Lung (tissue), 12 donors: ENCODE measurements around the gene ADGRG2. TPM values are rescaled to one million over a fixed set of nuclear protein-coding genes. Genes with fewer than 3 reads are reported as not detected.

Experiments
- ATAC-seq: fragments of 200-7000 bp; cut with Tn5 transposase; one replicate; pipeline ENCODE4 v1.9.1; 2020; ENCODE audit warnings: moderate number of reproducible peaks; ENCODE audit not compliant: insufficient read depth, low FRiP score
- DNase-seq, 3 donors: peaks; one replicate each; pipeline ENCODE4 v3.0.0-alpha.2; 2013 to 2017
- H3K27ac ChIP-seq, 2 donors: one replicate each; pipeline ENCODE4 v1.5.1; 2013; ENCODE audit warnings: mild to moderate bottlenecking in 2 of 2, moderate library complexity in 2 of 2, control low read depth in 1 of 2, inconsistent platforms in 1 of 2, low read depth in 1 of 2, low read length in 1 of 2
- H3K27me3 ChIP-seq, 3 donors: one replicate each; pipeline ENCODE4 v1.5.1; 2013; ENCODE audit warnings: low read length in 2 of 3; ENCODE audit not compliant: control insufficient read depth in 3 of 3, insufficient read depth in 3 of 3
- H3K36me3 ChIP-seq, 4 donors: one replicate each; pipeline ENCODE4 v1.5.1; 2013; ENCODE audit warnings: low read length in 4 of 4, mild to moderate bottlenecking in 1 of 4, moderate library complexity in 1 of 4; ENCODE audit not compliant: control insufficient read depth in 4 of 4, insufficient read depth in 4 of 4
- H3K4me1 ChIP-seq, 5 donors: one replicate each; pipeline ENCODE4 v1.5.1; 2013; ENCODE audit warnings: low read length in 5 of 5, mild to moderate bottlenecking in 2 of 5, moderate library complexity in 1 of 5; ENCODE audit not compliant: control insufficient read depth in 5 of 5, insufficient read depth in 5 of 5
- H3K4me3 ChIP-seq: one replicate; pipeline ENCODE4 v1.5.1; 2013; ENCODE audit warnings: mild to moderate bottlenecking, control low read depth, moderate library complexity
- H3K9ac ChIP-seq, 2 donors: one replicate each; pipeline ENCODE4 v1.5.1; 2013; ENCODE audit warnings: low read length in 2 of 2, control low read depth in 1 of 2; ENCODE audit not compliant: insufficient read depth in 1 of 2
- H3K9me3 ChIP-seq, 4 donors: one replicate each; pipeline ENCODE4 v1.5.1; 2013; ENCODE audit warnings: low read length in 3 of 4, mild to moderate bottlenecking in 1 of 4, moderate library complexity in 1 of 4; ENCODE audit not compliant: control insufficient read depth in 4 of 4, insufficient read depth in 3 of 4
- WGBS, 2 donors: extraction: QIAGEN DNeasy Blood & Tissue Kit; methylation state at CpG; one replicate each; pipeline ENCODE4 v1.1.7; 2013; 5-methylcytosine and 5-hydroxymethylcytosine counted together
- polyA plus RNA-seq, 2 donors: library from polyadenylated mRNA; stranded (reverse); fragments of 200-250 nt; gene quantifications; one replicate each; pipeline ENCODE4 v1.2.1, GENCODE V29; 2013
- total RNA-seq, 2 donors: library from RNA; depleted of rRNA in 1 of 2; stranded (reverse); fragments of >200 nt in 1 of 2; gene quantifications; one replicate each; pipeline ENCODE4 v1.2.1, GENCODE V29; 2014 to 2021
- TF ChIP-seq, protein P1 (sequence below): IDR thresholded peaks from 2 replicates; pipeline ENCODE4 v1.5.1; 2012; ENCODE audit warnings: mild to moderate bottlenecking; ENCODE audit errors: control extremely low read depth, extremely low read depth
- donor health status: control.
- donor health status: control.
- donor health status: Bipolar disorder and iron deficiency.
- donor health status: healthy.
- donor health status: DM: yes; HTN: yes; CAD: no.

The ADGRG2 gene
- total and polyA plus RNA-seq, 4 donors: 0.24 to 10.5 (median 1.00) TPM

DNA sequence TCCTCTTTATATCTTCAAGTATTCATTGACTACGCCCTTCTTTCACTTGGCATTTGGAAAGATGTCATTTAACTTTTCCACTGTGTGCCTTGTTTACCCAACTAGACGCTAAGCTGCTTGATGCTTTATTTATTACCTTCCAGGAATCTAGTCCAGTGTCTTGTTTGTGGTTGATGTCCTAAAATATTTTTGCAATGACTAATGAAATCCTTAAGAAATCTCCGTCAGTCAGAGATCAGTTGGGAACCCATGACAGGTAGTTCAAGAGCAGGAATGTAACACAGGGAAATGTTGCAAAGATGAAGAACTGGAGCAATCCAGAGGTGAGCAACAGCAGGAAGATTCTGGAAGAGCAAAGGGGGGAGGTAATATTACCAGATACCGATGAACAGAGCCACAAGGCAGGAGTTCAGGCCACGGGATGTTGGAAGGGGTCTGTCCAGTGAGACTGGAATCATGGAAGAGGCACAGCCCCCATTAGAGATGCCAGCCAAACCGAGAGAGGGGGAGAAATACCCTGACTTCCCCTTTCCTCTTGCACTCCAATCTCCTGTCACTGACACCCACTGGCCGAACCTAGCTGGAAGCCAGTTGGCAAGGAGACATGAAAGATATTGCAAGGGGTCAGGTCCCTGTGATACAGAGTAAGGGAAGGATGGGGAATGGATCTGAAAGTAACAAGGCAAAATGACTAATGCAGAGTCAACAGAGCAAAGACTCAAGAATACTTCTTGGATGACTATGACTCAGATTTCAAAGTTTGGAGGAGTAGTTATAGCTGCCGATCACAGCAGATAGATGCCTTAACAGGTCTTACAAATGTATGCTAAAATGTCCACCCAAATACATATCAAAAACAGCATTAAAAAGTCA lies 75.7 kb downstream of the ADGRG2 start:
- ATAC-seq (peak; percentile 70), DNase-seq (no peak)
- Histone ChIP-seq H3K9ac (no peak overlapping the region), H3K27ac (no peak overlapping the region), H3K9me3 (peaks cover 0 to 2% (median 0%) of the 10 kb centered on the region in 4 donors), H3K4me3 (no peak overlapping the region), H3K4me1 (no peaks in the 10 kb centered on the region), H3K36me3 (no peaks in the 10 kb centered on the region), H3K27me3 (peaks cover 0 to 3% (median 1%) of the 10 kb centered on the region in 3 donors)
- WGBS, 2 donors: 62 to 63% methylated on average over 7 to 8 of the region's 8 CpGs
- TF ChIP-seq, protein P1, sequence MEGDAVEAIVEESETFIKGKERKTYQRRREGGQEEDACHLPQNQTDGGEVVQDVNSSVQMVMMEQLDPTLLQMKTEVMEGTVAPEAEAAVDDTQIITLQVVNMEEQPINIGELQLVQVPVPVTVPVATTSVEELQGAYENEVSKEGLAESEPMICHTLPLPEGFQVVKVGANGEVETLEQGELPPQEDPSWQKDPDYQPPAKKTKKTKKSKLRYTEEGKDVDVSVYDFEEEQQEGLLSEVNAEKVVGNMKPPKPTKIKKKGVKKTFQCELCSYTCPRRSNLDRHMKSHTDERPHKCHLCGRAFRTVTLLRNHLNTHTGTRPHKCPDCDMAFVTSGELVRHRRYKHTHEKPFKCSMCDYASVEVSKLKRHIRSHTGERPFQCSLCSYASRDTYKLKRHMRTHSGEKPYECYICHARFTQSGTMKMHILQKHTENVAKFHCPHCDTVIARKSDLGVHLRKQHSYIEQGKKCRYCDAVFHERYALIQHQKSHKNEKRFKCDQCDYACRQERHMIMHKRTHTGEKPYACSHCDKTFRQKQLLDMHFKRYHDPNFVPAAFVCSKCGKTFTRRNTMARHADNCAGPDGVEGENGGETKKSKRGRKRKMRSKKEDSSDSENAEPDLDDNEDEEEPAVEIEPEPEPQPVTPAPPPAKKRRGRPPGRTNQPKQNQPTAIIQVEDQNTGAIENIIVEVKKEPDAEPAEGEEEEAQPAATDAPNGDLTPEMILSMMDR: no peak

DNA sequence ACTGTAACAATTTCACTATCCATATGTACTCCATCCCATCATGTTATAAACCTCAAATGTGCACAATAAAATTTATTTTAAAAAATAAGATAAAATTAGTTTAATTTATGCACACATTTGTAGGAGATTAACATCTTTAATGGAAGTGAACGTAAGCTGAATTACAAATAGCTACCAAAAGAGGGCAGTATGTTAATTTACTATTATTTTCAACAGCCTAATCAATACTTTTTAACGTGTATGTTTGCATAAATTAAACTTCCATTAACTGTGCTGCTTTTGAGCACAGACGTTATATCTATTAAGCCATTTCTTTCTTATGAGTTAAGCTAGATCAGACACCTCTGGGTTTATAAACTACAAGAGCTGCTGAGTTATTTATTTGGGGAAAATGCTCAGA lies 81.9 kb downstream of the ADGRG2 start:
- WGBS, 2 donors: 35 to 50% methylated on average over 3 of the region's 3 CpGs
- Histone ChIP-seq H3K27ac (no peak overlapping the region), H3K4me3 (no peak overlapping the region), H3K27me3 (peaks cover 3 to 6% (median 5%) of the 10 kb centered on the region in 3 donors), H3K4me1 (no peaks in the 10 kb centered on the region), H3K36me3 (no peaks in the 10 kb centered on the region), H3K9me3 (no peaks in the 10 kb centered on the region), H3K9ac (no peak overlapping the region)
- TF ChIP-seq, protein P1: no peak
- peak in 1 of 3 donors; percentile 5 for DNase-seq
- no peak for ATAC-seq

DNA sequence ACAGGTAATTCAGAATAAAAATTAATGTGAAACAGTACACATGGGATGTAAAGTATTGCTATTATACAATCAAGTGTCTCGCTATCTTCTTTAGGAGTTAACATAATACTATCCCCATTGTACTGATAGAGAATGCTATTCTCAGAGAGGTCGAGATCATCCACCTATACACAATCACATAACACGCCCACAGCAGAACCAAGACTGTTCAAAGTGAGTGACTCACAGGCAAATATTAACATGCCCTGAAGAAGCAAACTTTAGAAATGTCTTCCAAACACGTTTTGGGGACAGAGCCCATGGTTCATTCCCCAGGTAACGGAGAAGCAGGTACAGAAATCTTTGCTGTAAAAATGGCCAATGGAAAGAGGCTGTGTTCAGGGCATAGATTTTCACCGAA lies 88.2 kb downstream of the ADGRG2 start:
- DNase-seq (no peak), ATAC-seq (no peak)
- Histone ChIP-seq H3K9ac (no peak overlapping the region), H3K36me3 (no peaks in the 10 kb centered on the region), H3K4me1 (no peaks in the 10 kb centered on the region), H3K27ac (no peak overlapping the region), H3K4me3 (no peak overlapping the region), H3K27me3 (peaks cover 0 to 6% (median 4%) of the 10 kb centered on the region in 3 donors), H3K9me3 (no peaks in the 10 kb centered on the region)
- WGBS, 2 donors: 80 to 97% methylated on average over 6 of the region's 6 CpGs
- TF ChIP-seq, protein P1: no peak
